ENCODE data around the gene TXNDC8. TPM values are rescaled to one million over a fixed set of nuclear protein-coding genes. Genes with fewer than 3 reads are reported as not detected.
"Not testable (repeated sequence)": the region's sequence is repeated elsewhere in the genome, so short reads cannot be mapped to it uniquely, and the experiment has no call there.

Gene TXNDC8
- total and polyA plus RNA-seq, 9 donors: not detected

- no peak for TF ChIP-seq POLR2A (IDR thresholded peaks at IDR 0.05)
- TF ChIP-seq CTCF (IDR thresholded peaks at IDR 0.05): no peak
- no peak for TF ChIP-seq EP300 (IDR thresholded peaks at IDR 0.05)
- H3K4me1 ChIP-seq (ENCODE audit: insufficient read depth): no peaks in the 10 kb centered on the region
These were observed 32.7 kb upstream of the TXNDC8 start for GRCh38 chr9:110370315-110370714.

GRCh38 chr9:110364451-110364850, 26.8 kb upstream of the TXNDC8 start:
- H3K27me3 ChIP-seq: no peaks in the 10 kb centered on the region
- no peak for DNase-seq
- no peaks in the 10 kb centered on the region for H3K9me3 ChIP-seq
- H3K4me3 ChIP-seq: no peak overlapping the region
- no peaks in the 10 kb centered on the region for H3K4me1 ChIP-seq (ENCODE audit: insufficient read depth)
- H3K36me3 ChIP-seq: no peaks in the 10 kb centered on the region
- TF ChIP-seq CTCF (IDR thresholded peaks at IDR 0.05): no peak
- no peak for TF ChIP-seq POLR2A (IDR thresholded peaks at IDR 0.05)
- TF ChIP-seq EP300 (IDR thresholded peaks at IDR 0.05): no peak
- 92 to 95% (median 94%) methylated on average over 2 of the region's 2 CpGs for WGBS, 3 donors
- intact Hi-C loops (cut with DNase I): no loop called here
- H3K27ac ChIP-seq: no peak overlapping the region

More at GRCh38 chr9:110370315-110370714, 32.7 kb upstream of the TXNDC8 start:
- Histone ChIP-seq H3K4me3 (no peak overlapping the region), H3K36me3 (no peaks in the 10 kb centered on the region), H3K27me3 (no peaks in the 10 kb centered on the region), H3K27ac (no peak overlapping the region), H3K9me3 (no peaks in the 10 kb centered on the region)
- intact Hi-C loops (cut with DNase I): no loop called here
- no peak for DNase-seq
- 35 to 47% (median 40%) methylated on average over 3 of the region's 3 CpGs for WGBS, 3 donors

GRCh38 chr9:110358992-110359391, 21.3 kb upstream of the TXNDC8 start:
- DNase-seq; H3K4me1 ChIP-seq (ENCODE audit: insufficient read depth); H3K36me3 ChIP-seq; H3K9me3 ChIP-seq; H3K27me3 ChIP-seq; intact Hi-C loops (cut with DNase I); H3K4me3 ChIP-seq; H3K27ac ChIP-seq: not testable (repeated sequence)
- whole genome bisulfite sequencing, 3 donors: 60 to 100% methylated on average over 1 to 2 of the region's 2 CpGs; no CpG with 5 or more reads in 1 of the 3 donors

GRCh38 chr9:110357505-110357904, 19.8 kb upstream of the TXNDC8 start:
- TF ChIP-seq CTCF (IDR thresholded peaks at IDR 0.05): no peak
- TF ChIP-seq POLR2A (IDR thresholded peaks at IDR 0.05): no peak
- no peak for TF ChIP-seq EP300 (IDR thresholded peaks at IDR 0.05)
- Histone ChIP-seq H3K4me3 (no peak overlapping the region), H3K36me3 (no peaks in the 10 kb centered on the region), H3K27me3 (no peaks in the 10 kb centered on the region), H3K27ac (no peak overlapping the region), H3K4me1 (ENCODE audit: insufficient read depth) (no peaks in the 10 kb centered on the region), H3K9me3 (no peaks in the 10 kb centered on the region)
- intact Hi-C loops (cut with DNase I): no loop called here
- 73 to 80% (median 74%) methylated on average over 2 of the region's 2 CpGs for WGBS, 3 donors
- DNase-seq: no peak

GRCh38 chr9:110356639-110357395, 19.2 kb upstream of the TXNDC8 start:
- H3K4me3 ChIP-seq: no peak overlapping the region
- no peak for DNase-seq
- no peaks in the 10 kb centered on the region for H3K27me3 ChIP-seq
- intact Hi-C loops (cut with DNase I): no loop called here
- H3K27ac ChIP-seq: no peak overlapping the region
- no peaks in the 10 kb centered on the region for H3K36me3 ChIP-seq
- H3K9me3 ChIP-seq: no peaks in the 10 kb centered on the region
- TF ChIP-seq POLR2A (IDR thresholded peaks at IDR 0.05): no peak
- TF ChIP-seq EP300 (IDR thresholded peaks at IDR 0.05): no peak
- WGBS, 3 donors: 87 to 90% (median 90%) methylated on average over 4 of the region's 4 CpGs
- no peaks in the 10 kb centered on the region for H3K4me1 ChIP-seq (ENCODE audit: insufficient read depth)
